OCI-LY1 (cell line): ENCODE data around the gene BCL2L15.

Experiments used
- H2AFZ ChIP-seq: fragments of 200-600 bp; sonication (generic), shearing (Covaris generic); 2 replicates; pipeline ENCODE4 v1.6.0; 2014; ENCODE audit warnings: antibody characterized with exemption, mild to moderate bottlenecking, low read length
- H3F3A ChIP-seq: fragments of 200-600 bp; sonication (generic), shearing (Covaris generic); 2 replicates; pipeline ENCODE4 v1.6.0; 2014; ENCODE audit warnings: mild to moderate bottlenecking, antibody characterized with exemption, low read length, moderate library complexity; ENCODE audit not compliant: insufficient read depth
- H3K27ac ChIP-seq: fragments of 200-600 bp; sonication (generic); 2 replicates; pipeline ENCODE4 v1.5.1; 2014; ENCODE audit warnings: low read length, mixed run types, mild to moderate bottlenecking, low read depth; ENCODE audit not compliant: poor library complexity, severe bottlenecking
- H3K27me3 ChIP-seq: fragments of 200-600 bp; sonication (generic); 2 replicates; pipeline ENCODE4 v1.6.0; 2014; ENCODE audit warnings: antibody characterized with exemption, mild to moderate bottlenecking, low read length, moderate library complexity; ENCODE audit not compliant: insufficient read depth
- H3K36me3 ChIP-seq: fragments of 200-600 bp; sonication (generic); 2 replicates; pipeline ENCODE4 v1.6.1; 2014; ENCODE audit warnings: mild to moderate bottlenecking, antibody characterized with exemption, low read length, moderate library complexity, mixed read lengths; ENCODE audit not compliant: insufficient read depth
- H3K4me1 ChIP-seq: fragments of 200-600 bp; sonication (generic); 2 replicates; pipeline ENCODE4 v1.5.1; 2014; ENCODE audit warnings: mild to moderate bottlenecking, low read length, moderate library complexity; ENCODE audit not compliant: insufficient read depth, severe bottlenecking
- H3K4me2 ChIP-seq: fragments of 200-600 bp; sonication (generic), shearing (Covaris generic); 2 replicates; pipeline ENCODE4 v1.6.1; 2014; ENCODE audit warnings: low read length
- H3K4me3 ChIP-seq: fragments of 200-600 bp; sonication (generic); 2 replicates; pipeline ENCODE4 v1.5.1; 2014; ENCODE audit warnings: low read length, low read depth, mild to moderate bottlenecking, mixed read lengths; ENCODE audit not compliant: poor library complexity, severe bottlenecking
- H3K79me2 ChIP-seq: fragments of 200-600 bp; shearing (Covaris generic); 2 replicates; pipeline ENCODE4 v1.6.1; 2016; ENCODE audit warnings: mixed run types, low read length, mixed read lengths; ENCODE audit not compliant: insufficient read depth
- H3K9ac ChIP-seq: fragments of 200-600 bp; sonication (generic), shearing (Covaris generic); 2 replicates; pipeline ENCODE4 v1.6.1; 2014; ENCODE audit warnings: mild to moderate bottlenecking, low read length, mixed read lengths
- H3K9me2 ChIP-seq: fragments of 200-600 bp; sonication (generic), shearing (Covaris generic); 2 replicates; pipeline ENCODE4 v1.6.1; 2014; ENCODE audit warnings: low read depth, mild to moderate bottlenecking, low read length, mixed read lengths
- H3K9me3 ChIP-seq: fragments of 200-600 bp; shearing (Covaris generic); 2 replicates; pipeline ENCODE4 v1.6.1; 2014; ENCODE audit warnings: low read length, mixed read lengths
- H4K20me1 ChIP-seq: fragments of 200-600 bp; sonication (generic), shearing (Covaris generic); 2 replicates; pipeline ENCODE4 v1.6.0; 2016; ENCODE audit warnings: mild to moderate bottlenecking, low read length; ENCODE audit not compliant: insufficient read depth
- CTCF ChIP-seq: fragments of 200-600 bp; sonication (generic), shearing (Covaris generic); IDR thresholded peaks from 2 replicates; pipeline ENCODE4 v1.5.1; 2017; ENCODE audit warnings: mild to moderate bottlenecking, antibody characterized with exemption, low read length, moderate library complexity, mixed read lengths
- EZH2 ChIP-seq: fragments of 200-600 bp; sonication (generic), shearing (Covaris generic); IDR thresholded peaks from 2 replicates; pipeline ENCODE4 v1.8.0; 2017; ENCODE audit warnings: borderline replicate concordance, mixed run types, mild to moderate bottlenecking, antibody characterized with exemption, low read length, moderate library complexity, mixed read lengths

BCL2L15 gene

GRCh38 chr1:113890816-113891215, 3.4 kb upstream of the BCL2L15 start:
- TF ChIP-seq EZH2 (no peak), CTCF (no peak)
- Histone ChIP-seq H3K9ac (no peak overlapping the region), H3K4me2 (no peak overlapping the region), H3K36me3 (peaks cover 21% of the 10 kb centered on the region), H3K9me2 (no peaks in the 10 kb centered on the region), H3K27ac (no peak overlapping the region), H2AFZ (no peak overlapping the region), H3K4me1 (peaks cover 5% of the 10 kb centered on the region), H3F3A (no peaks in the 10 kb centered on the region), H3K4me3 (no peak overlapping the region), H3K9me3 (no peaks in the 10 kb centered on the region), H4K20me1 (no peaks in the 10 kb centered on the region), H3K27me3 (no peaks in the 10 kb centered on the region), H3K79me2 (no peaks in the 10 kb centered on the region)

GRCh38 chr1:113886417-113887401, 672 bp downstream of the BCL2L15 start:
- no peak overlapping the region for H3K4me3 ChIP-seq
- no peaks in the 10 kb centered on the region for H3K9me3 ChIP-seq
- no peaks in the 10 kb centered on the region for H4K20me1 ChIP-seq
- no peaks in the 10 kb centered on the region for H3K9me2 ChIP-seq
- no peaks in the 10 kb centered on the region for H3K27me3 ChIP-seq
- peaks cover 5% of the 10 kb centered on the region for H3K4me1 ChIP-seq
- no peaks in the 10 kb centered on the region for H3K79me2 ChIP-seq
- no peaks in the 10 kb centered on the region for H3K36me3 ChIP-seq
- TF ChIP-seq CTCF (no peak), EZH2 (no peak)
- H2AFZ ChIP-seq = no peak overlapping the region
- H3F3A ChIP-seq = no peaks in the 10 kb centered on the region
- no peak overlapping the region for H3K27ac ChIP-seq
- H3K9ac ChIP-seq = no peak overlapping the region
- H3K4me2 ChIP-seq = no peak overlapping the region

GRCh38 chr1:113881661-113882060, 5.7 kb downstream of the BCL2L15 start:
- no peaks in the 10 kb centered on the region for H4K20me1 ChIP-seq
- no peaks in the 10 kb centered on the region for H3K9me3 ChIP-seq
- no peak for TF ChIP-seq CTCF
- TF ChIP-seq EZH2 = no peak
- H3K9me2 ChIP-seq = no peaks in the 10 kb centered on the region
- no peak overlapping the region for H2AFZ ChIP-seq
- H3K36me3 ChIP-seq = no peaks in the 10 kb centered on the region
- no peaks in the 10 kb centered on the region for H3K79me2 ChIP-seq
- H3K4me1 ChIP-seq = peaks cover 4% of the 10 kb centered on the region
- H3K4me3 ChIP-seq = no peak overlapping the region
- H3K27ac ChIP-seq = no peak overlapping the region
- no peaks in the 10 kb centered on the region; the same call in 1 of the 2 replicates for H3F3A ChIP-seq
- H3K9ac ChIP-seq = no peak overlapping the region
- no peaks in the 10 kb centered on the region for H3K27me3 ChIP-seq
- H3K4me2 ChIP-seq = no peak overlapping the region
